Ovary (tissue), 9 donors: ENCODE results near the gene GNG4. TPM values are rescaled to one million over a fixed set of nuclear protein-coding genes. Genes with fewer than 3 reads are reported as not detected.

ENCODE experiments used
- DNase-seq, 5 donors: peaks; one replicate each; pipeline ENCODE4 v3.0.0-alpha.2; 2019 to 2020
- H3K27ac ChIP-seq, 2 donors: fragments of 200-600 bp; one replicate each; pipeline versions ENCODE4 v1.5.1 to v1.8.0; 2019 to 2022
- H3K27me3 ChIP-seq: fragments of 200-600 bp; one replicate; pipeline ENCODE4 v1.8.0; 2022
- H3K36me3 ChIP-seq: fragments of 200-600 bp; sonication (generic); one replicate; pipeline ENCODE4 v1.5.1; 2019
- H3K4me1 ChIP-seq: one replicate; pipeline ENCODE4 v1.8.1; 2013; ENCODE audit warnings: mild to moderate bottlenecking, moderate library complexity; ENCODE audit not compliant: insufficient read depth
- H3K4me3 ChIP-seq: fragments of 200-600 bp; sonication (generic); one replicate; pipeline ENCODE4 v1.5.1; 2017
- H3K9me3 ChIP-seq, 2 donors: fragments of 200-600 bp in 1 of 2; sonication (generic) in 1 of 2; one replicate each; pipeline versions ENCODE4 v1.5.1 to v1.8.1; 2013 to 2019; ENCODE audit warnings: mild to moderate bottlenecking in 1 of 2, moderate library complexity in 1 of 2
- CTCF ChIP-seq, 3 donors: fragments of 450-650 bp in 2 of 3; fragments of 200-600 bp in 1 of 3; IDR thresholded peaks; one replicate each; pipeline versions ENCODE4 v1.5.1 to v1.8.0; 2016 to 2022; ENCODE audit warnings: antibody characterized with exemption in 3 of 3, mild to moderate bottlenecking in 1 of 3
- EP300 ChIP-seq: sonication (generic); formaldehyde crosslinking; IDR thresholded peaks from one replicate; pipeline ENCODE4 v1.6.1; 2017; ENCODE audit warnings: antibody characterized with exemption
- POLR2A ChIP-seq: fragments of 450-650 bp; IDR thresholded peaks from one replicate; pipeline ENCODE4 v1.6.1; 2017; ENCODE audit warnings: antibody characterized with exemption, mild to moderate bottlenecking, moderate library complexity
- WGBS, 3 donors: extraction: QIAGEN DNeasy Blood & Tissue Kit in 1 of 3; methylation state at CpG; one replicate each; pipeline versions ENCODE4 v1.1.5 to v1.1.7; 2013 to 2017; 5-methylcytosine and 5-hydroxymethylcytosine counted together
- intact Hi-C, 4 donors: fragments of 100-400 bp; cut with DNase I; formaldehyde crosslinking; loops; one replicate each; pipeline versions ENCODE4 v1.11.0 to v1.15.1; 2022 to 2023
- polyA plus RNA-seq, 2 donors: library from polyadenylated mRNA; stranded (reverse); fragments of 200-250 nt in 1 of 2; fragments of 350-450 nt in 1 of 2; fragmentation: Illumina TruSeq in 1 of 2; extraction: RNeasy Lipid Tissue Mini Kit (QIAGEN cat#74804) in 1 of 2; gene quantifications; one replicate each; pipeline ENCODE4 v1.2.3, GENCODE V29; 2013 to 2014
- total RNA-seq, 7 donors: library from RNA; depleted of rRNA in 2 of 7; stranded (reverse); fragments of >200 nt in 2 of 7; fragmentation: NEBNext Ultra II Directional in 3 of 7; extraction: Animal tissue kit (Norgen Biotek cat#: 25700) in 3 of 7; gene quantifications; one replicate each; pipeline versions ENCODE4 v1.1.0 to v1.2.4, GENCODE V29; 2016 to 2023
- donor health status: DM: no; HTN: no; CAD: no; lungs with moderate emphysema.
- donor health status: DM: no; HTN: no; CAD: no.
- donor health status: Bipolar disorder and iron deficiency.
- donor health status: DM: yes; HTN: yes; CAD: no.
- donor health status: DM: no; HTN: no; CAD: no.
- donor health status: DM: yes; HTN: yes; CAD: no.

GNG4 gene
- total and polyA plus RNA-seq, 9 donors = 14.2 to 62.4 (median 32.1) TPM

DNA sequence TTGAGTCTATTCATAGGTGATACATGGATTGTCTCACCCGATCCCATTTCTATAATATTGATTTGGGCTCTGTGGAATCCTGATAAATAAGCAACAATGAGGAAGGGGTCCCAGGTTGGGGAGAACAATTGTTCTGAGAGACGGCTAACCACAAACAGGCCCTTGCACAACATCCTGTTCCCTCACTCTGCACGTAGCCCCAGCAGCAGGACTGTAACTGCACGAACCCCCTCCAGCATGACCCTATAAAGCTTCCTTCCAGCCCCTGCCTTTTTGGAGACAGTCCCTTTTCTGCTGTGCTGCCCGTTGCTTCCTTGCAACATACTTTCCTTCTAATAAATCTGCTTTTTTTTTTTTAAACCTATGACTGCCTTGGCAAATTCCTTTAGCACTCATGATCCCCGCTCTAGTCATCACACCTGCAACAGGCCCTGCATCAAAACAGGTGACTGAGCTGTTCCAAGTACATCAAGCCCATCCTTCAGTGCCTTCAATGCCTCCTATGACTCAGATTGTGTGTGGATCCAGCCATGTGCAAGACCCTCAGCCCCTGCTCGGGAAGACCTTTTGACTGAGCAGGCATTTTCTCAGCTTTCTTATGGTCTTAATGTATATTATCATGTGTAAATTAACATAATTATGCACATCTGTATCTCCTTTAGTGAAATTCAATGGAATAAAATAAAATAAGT lies 81.6 kb downstream of the GNG4 start:
- intact Hi-C loops = no loop called here
- Histone ChIP-seq H3K9me3 (no peaks in the 10 kb centered on the region), H3K4me1 (no peaks in the 10 kb centered on the region), H3K4me3 (no peak overlapping the region), H3K36me3 (no peaks in the 10 kb centered on the region), H3K27me3 (no peaks in the 10 kb centered on the region), H3K27ac (no peak overlapping the region)
- WGBS, 3 donors = 88 to 94% (median 91%) methylated on average over 7 of the region's 7 CpGs
- DNase-seq = no peak
- TF ChIP-seq EP300 = no peak
- TF ChIP-seq POLR2A = no peak
- no peak for TF ChIP-seq CTCF (IDR thresholded peaks at IDR 0.05)

DNA sequence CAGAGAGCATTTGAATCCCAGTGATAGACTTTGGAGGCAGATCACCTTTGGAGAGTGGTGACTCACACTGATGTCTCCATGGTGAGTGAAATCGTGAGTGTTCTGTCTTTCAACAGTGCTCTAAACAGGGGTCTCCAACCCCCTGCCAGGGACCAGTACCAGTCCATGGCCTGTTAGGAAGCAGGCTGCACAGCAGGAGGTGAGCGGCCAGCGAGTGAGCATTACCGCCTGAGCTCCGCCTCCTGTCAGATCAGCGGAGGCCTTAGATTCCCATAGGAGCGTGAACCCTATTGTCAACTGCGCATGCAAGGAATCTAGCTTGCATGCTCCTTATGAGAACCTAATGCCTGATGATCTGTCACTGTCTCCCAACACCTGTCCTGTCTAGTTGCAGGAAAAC lies 83.5 kb downstream of the GNG4 start:
- no peak overlapping the region for H3K4me3 ChIP-seq
- no peaks in the 10 kb centered on the region for H3K36me3 ChIP-seq
- no peaks in the 10 kb centered on the region for H3K9me3 ChIP-seq
- H3K27ac ChIP-seq = no peak overlapping the region
- no peaks in the 10 kb centered on the region for H3K4me1 ChIP-seq
- TF ChIP-seq POLR2A (no peak), EP300 (no peak), CTCF (IDR thresholded peaks at IDR 0.05) (no peak)
- no peak for DNase-seq
- 87 to 93% (median 90%) methylated on average over 8 of the region's 8 CpGs for WGBS, 3 donors
- no peaks in the 10 kb centered on the region for H3K27me3 ChIP-seq
- intact Hi-C loops = no loop called here

- no peaks in the 10 kb centered on the region for H3K27me3 ChIP-seq
- no peaks in the 10 kb centered on the region for H3K36me3 ChIP-seq
- intact Hi-C loops = no loop called here
- TF ChIP-seq EP300 (no peak), CTCF (IDR thresholded peaks at IDR 0.05) (no peak), POLR2A (no peak)
- DNase-seq = no peak
- H3K4me1 ChIP-seq = no peaks in the 10 kb centered on the region
- no peaks in the 10 kb centered on the region for H3K9me3 ChIP-seq
- H3K4me3 ChIP-seq = no peak overlapping the region
- H3K27ac ChIP-seq = no peak overlapping the region
- WGBS, 3 donors = 92 to 96% (median 94%) methylated on average over 1 of the region's 1 CpG
These were observed 86.0 kb downstream of the GNG4 start for GRCh38 chr1:235563513-235564061.

GRCh38 chr1:235562589-235562988 lies 87.0 kb downstream of the GNG4 start:
- Histone ChIP-seq H3K36me3 (no peaks in the 10 kb centered on the region), H3K9me3 (no peaks in the 10 kb centered on the region), H3K4me3 (no peak overlapping the region), H3K27me3 (no peaks in the 10 kb centered on the region), H3K4me1 (no peaks in the 10 kb centered on the region), H3K27ac (no peak overlapping the region)
- no peak for TF ChIP-seq CTCF (IDR thresholded peaks at IDR 0.05)
- no peak for TF ChIP-seq EP300
- TF ChIP-seq POLR2A = no peak
- DNase-seq = no peak
- intact Hi-C loops = no loop called here
